K562 (cell line): ENCODE measurements around the gene CCDC106. TPM values are rescaled to one million over a fixed set of nuclear protein-coding genes. Genes with fewer than 3 reads are reported as not detected.

Experiments used
- ATF1 ChIP-seq, 2 experiments: fragments of 450-650 bp in 1 of 2; IDR thresholded peaks; 2 replicates each; pipeline ENCODE4 v1.6.1; 2016; ENCODE audit warnings: missing compliant biosample characterization in 1 of 2, missing genetic modification characterization in 1 of 2
- CEBPG ChIP-seq, 3 experiments: fragments of 200-800 bp in 1 of 3; sonication (Bioruptor generic) in 1 of 3; sonication (generic) in 1 of 3; formaldehyde crosslinking in 1 of 3; IDR thresholded peaks in 2 of 3; conservative IDR thresholded peaks in 1 of 3; 2 replicates each; pipeline versions ENCODE4 v1.6.1 to v1.8.0; 2016 to 2022; ENCODE audit warnings: missing compliant biosample characterization in 2 of 3, missing genetic modification characterization in 2 of 3, mild to moderate bottlenecking in 1 of 3, missing genetic modification reagents in 1 of 3
- CREM ChIP-seq: IDR thresholded peaks from 2 replicates; pipeline ENCODE4 v1.6.1; 2014; ENCODE audit warnings: antibody characterized with exemption, low read depth
- DACH1 ChIP-seq: fragments of 450-650 bp; IDR thresholded peaks from 2 replicates; pipeline ENCODE4 v1.6.1; 2018; ENCODE audit not compliant: partially characterized antibody
- E2F3 ChIP-seq: fragments of 250-450 bp; sonication (Bioruptor Pico); IDR thresholded peaks from 2 replicates; pipeline ENCODE4 v1.4.0; 2020; ENCODE audit warnings: mild to moderate bottlenecking
- FOXK2 ChIP-seq, 2 experiments: fragments of 450-650 bp; IDR thresholded peaks in 1 of 2; conservative IDR thresholded peaks in 1 of 2; 2 replicates each; pipeline ENCODE4 v1.6.1; 2016; ENCODE audit warnings: low read depth in 2 of 2, mild to moderate bottlenecking in 1 of 2
- KHSRP ChIP-seq: fragments of 450-650 bp; IDR thresholded peaks from 2 replicates; pipeline ENCODE4 v1.6.1; 2017
- PML ChIP-seq: IDR thresholded peaks from 2 replicates; pipeline ENCODE4 v1.6.1; 2012; ENCODE audit warnings: low read length, inconsistent platforms
- RBM15 ChIP-seq: fragments of 200-400 bp; formaldehyde crosslinking; IDR thresholded peaks from 2 replicates; pipeline ENCODE4 v1.6.1; 2018; ENCODE audit warnings: mild to moderate bottlenecking, low read length, moderate library complexity; ENCODE audit not compliant: insufficient read depth
- STAG1 ChIP-seq: sonication (generic); formaldehyde crosslinking; IDR thresholded peaks from 2 replicates; pipeline ENCODE4 v1.5.0; 2020; ENCODE audit warnings: missing genetic modification reagents, borderline replicate concordance
- TGIF2 ChIP-seq: sonication (generic); formaldehyde crosslinking; IDR thresholded peaks from 2 replicates; pipeline ENCODE4 v1.8.1; 2022; ENCODE audit warnings: mild to moderate bottlenecking, missing genetic modification reagents, moderate library complexity
- ZBTB33 ChIP-seq: sonication (generic); formaldehyde crosslinking; IDR thresholded peaks from 2 replicates; pipeline ENCODE4 v1.8.1; 2023; ENCODE audit warnings: mild to moderate bottlenecking, missing genetic modification reagents
- ZNF133 ChIP-seq: fragments of 250-450 bp; sonication (Bioruptor Pico); IDR thresholded peaks from 2 replicates; pipeline ENCODE4 v1.4.0; 2020; ENCODE audit warnings: mild to moderate bottlenecking
- ZNF134 ChIP-seq: fragments of 250-450 bp; sonication (Bioruptor Pico); conservative IDR thresholded peaks from 2 replicates; pipeline ENCODE4 v1.4.0; 2020
- ZNF408 ChIP-seq: fragments of 250-450 bp; sonication (Bioruptor Pico); IDR thresholded peaks from 2 replicates; pipeline ENCODE4 v1.4.0; 2020; ENCODE audit warnings: low read depth, mild to moderate bottlenecking, moderate library complexity
- ZNF778 ChIP-seq: fragments of 450-650 bp; formaldehyde crosslinking; IDR thresholded peaks from 2 replicates; pipeline ENCODE4 v1.4.0; 2020; ENCODE audit warnings: mild to moderate bottlenecking, moderate library complexity
- polyA plus RNA-seq, 8 experiments: library from polyadenylated mRNA; depleted of rRNA in 4 of 8; stranded (reverse) in 5 of 8; unstranded in 3 of 8; fragments of >200 nt; fragmentation: Nextera tagmentation in 2 of 8; fragmentation: Illumina TruSeq in 1 of 8; extraction: Ambion mirVana in 2 of 8; extraction: Trizol in 1 of 8; gene quantifications; 2 replicates each; pipeline versions ENCODE4 v1.2.1 to v1.2.3, GENCODE V29; 2011 to 2014; ENCODE audit warnings: inconsistent platforms in 1 of 8, missing spikeins in 1 of 8
- total RNA-seq, 7 experiments: library from RNA; depleted of rRNA in 6 of 7; stranded (reverse); fragments of >200 nt in 6 of 7; fragmentation: Illumina TruSeq in 2 of 7; extraction: Trizol in 2 of 7; gene quantifications; 2 replicates each; pipeline versions ENCODE4 v1.2.1 to v1.2.3, GENCODE V29; 2011 to 2021; ENCODE audit warnings: low replicate concordance in 1 of 7
- TF ChIP-seq, protein P1 (sequence below): fragments of 450-650 bp; formaldehyde crosslinking; IDR thresholded peaks from 2 replicates; pipeline ENCODE4 v1.4.0; 2022; ENCODE audit warnings: mild to moderate bottlenecking, moderate library complexity
- TF ChIP-seq, protein P2 (sequence below): fragments of 250-450 bp; sonication (Bioruptor Pico); IDR thresholded peaks from 2 replicates; pipeline ENCODE4 v1.5.0; 2021; ENCODE audit warnings: mild to moderate bottlenecking, borderline replicate concordance
- TF ChIP-seq, protein P3 (sequence below): fragments of 450-650 bp; IDR thresholded peaks from 2 replicates; pipeline ENCODE4 v1.6.1; 2017; ENCODE audit warnings: mild to moderate bottlenecking, moderate library complexity
- TF ChIP-seq, protein P4 (sequence below): sonication (generic); formaldehyde crosslinking; IDR thresholded peaks from 2 replicates; pipeline ENCODE4 v1.8.0; 2022; ENCODE audit warnings: missing genetic modification reagents, mild to moderate bottlenecking, moderate library complexity, borderline replicate concordance

Gene CCDC106
- total and polyA plus RNA-seq, 9 of the 15 experiments (the other 6 are each of a cell fraction or from before 2014, with no cell fraction given) = 0.10 to 27.5 (median 15.0) TPM; not detected in 1

GRCh38 chr19:55674841-55675660 is 27.0 kb downstream of the CCDC106 start, which contains the start of gene EPN1 (continued):
- TF ChIP-seq, protein P1, sequence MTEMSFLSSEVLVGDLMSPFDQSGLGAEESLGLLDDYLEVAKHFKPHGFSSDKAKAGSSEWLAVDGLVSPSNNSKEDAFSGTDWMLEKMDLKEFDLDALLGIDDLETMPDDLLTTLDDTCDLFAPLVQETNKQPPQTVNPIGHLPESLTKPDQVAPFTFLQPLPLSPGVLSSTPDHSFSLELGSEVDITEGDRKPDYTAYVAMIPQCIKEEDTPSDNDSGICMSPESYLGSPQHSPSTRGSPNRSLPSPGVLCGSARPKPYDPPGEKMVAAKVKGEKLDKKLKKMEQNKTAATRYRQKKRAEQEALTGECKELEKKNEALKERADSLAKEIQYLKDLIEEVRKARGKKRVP (CRISPR knock-in tag) = 0 out of 2 replicates have a peak, but pooled peaks have one; percentile 15
- TF ChIP-seq CREM (peak; percentile 99), ZNF408 (CRISPR knock-in tag) (no peak), ZNF778 (CRISPR knock-in tag) (no peak), ZNF133 (CRISPR knock-in tag) (no peak), DACH1 (no peak), E2F3 (CRISPR knock-in tag) (no peak), CEBPG (CRISPR knock-in tag; IDR thresholded peaks at IDR 0.05) (no peak), CEBPG (tag; conservative IDR thresholded peaks at IDR 0.05 in 1 of 2, IDR thresholded peaks at IDR 0.05 in 1 of 2) (no peak), FOXK2 (conservative IDR thresholded peaks at IDR 0.05 in 1 of 2, IDR thresholded peaks at IDR 0.05 in 1 of 2; ENCODE audit: low read depth in 2 of 2) (peak; percentile 23 to 26; a peak in 2 of 4 replicates), STAG1 (CRISPR knock-in tag) (no peak), TGIF2 (no peak), PML (no peak; the same call in 1 of the 2 replicates), KHSRP (no peak), RBM15 (no peak), ZNF134 (CRISPR knock-in tag) (no peak), ATF1 (CRISPR knock-in tag; IDR thresholded peaks at IDR 0.05) (peak; percentile 73), ATF1 (tag; IDR thresholded peaks at IDR 0.05) (peak; percentile 97), ZBTB33 (CRISPR knock-in tag) (no peak)
- TF ChIP-seq, protein P2, sequence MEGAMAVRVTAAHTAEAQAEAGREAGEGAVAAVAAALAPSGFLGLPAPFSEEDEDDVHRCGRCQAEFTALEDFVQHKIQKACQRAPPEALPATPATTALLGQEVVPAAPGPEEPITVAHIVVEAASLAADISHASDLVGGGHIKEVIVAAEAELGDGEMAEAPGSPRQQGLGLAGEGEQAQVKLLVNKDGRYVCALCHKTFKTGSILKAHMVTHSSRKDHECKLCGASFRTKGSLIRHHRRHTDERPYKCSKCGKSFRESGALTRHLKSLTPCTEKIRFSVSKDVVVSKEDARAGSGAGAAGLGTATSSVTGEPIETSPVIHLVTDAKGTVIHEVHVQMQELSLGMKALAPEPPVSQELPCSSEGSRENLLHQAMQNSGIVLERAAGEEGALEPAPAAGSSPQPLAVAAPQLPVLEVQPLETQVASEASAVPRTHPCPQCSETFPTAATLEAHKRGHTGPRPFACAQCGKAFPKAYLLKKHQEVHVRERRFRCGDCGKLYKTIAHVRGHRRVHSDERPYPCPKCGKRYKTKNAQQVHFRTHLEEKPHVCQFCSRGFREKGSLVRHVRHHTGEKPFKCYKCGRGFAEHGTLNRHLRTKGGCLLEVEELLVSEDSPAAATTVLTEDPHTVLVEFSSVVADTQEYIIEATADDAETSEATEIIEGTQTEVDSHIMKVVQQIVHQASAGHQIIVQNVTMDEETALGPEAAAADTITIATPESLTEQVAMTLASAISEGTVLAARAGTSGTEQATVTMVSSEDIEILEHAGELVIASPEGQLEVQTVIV (CRISPR knock-in tag) = no peak
- TF ChIP-seq, protein P3, sequence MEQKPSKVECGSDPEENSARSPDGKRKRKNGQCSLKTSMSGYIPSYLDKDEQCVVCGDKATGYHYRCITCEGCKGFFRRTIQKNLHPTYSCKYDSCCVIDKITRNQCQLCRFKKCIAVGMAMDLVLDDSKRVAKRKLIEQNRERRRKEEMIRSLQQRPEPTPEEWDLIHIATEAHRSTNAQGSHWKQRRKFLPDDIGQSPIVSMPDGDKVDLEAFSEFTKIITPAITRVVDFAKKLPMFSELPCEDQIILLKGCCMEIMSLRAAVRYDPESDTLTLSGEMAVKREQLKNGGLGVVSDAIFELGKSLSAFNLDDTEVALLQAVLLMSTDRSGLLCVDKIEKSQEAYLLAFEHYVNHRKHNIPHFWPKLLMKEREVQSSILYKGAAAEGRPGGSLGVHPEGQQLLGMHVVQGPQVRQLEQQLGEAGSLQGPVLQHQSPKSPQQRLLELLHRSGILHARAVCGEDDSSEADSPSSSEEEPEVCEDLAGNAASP = no peak
- TF ChIP-seq, protein P4, sequence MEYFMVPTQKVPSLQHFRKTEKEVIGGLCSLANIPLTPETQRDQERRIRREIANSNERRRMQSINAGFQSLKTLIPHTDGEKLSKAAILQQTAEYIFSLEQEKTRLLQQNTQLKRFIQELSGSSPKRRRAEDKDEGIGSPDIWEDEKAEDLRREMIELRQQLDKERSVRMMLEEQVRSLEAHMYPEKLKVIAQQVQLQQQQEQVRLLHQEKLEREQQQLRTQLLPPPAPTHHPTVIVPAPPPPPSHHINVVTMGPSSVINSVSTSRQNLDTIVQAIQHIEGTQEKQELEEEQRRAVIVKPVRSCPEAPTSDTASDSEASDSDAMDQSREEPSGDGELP (CRISPR knock-in tag) = peak; percentile 81
